Measurements from ENCODE around the gene OSTF1.

The OSTF1 gene

GRCh38 chr9:75121914-75122558 is 33.7 kb downstream of the OSTF1 start:
- Histone ChIP-seq H3K27ac (ENCODE audit: low read length) (no peak overlapping the region), H3K36me3 (ENCODE audit: control insufficient read depth, insufficient read depth, low read length) (no peaks in the 10 kb centered on the region), H3K9me3 (ENCODE audit: control insufficient read depth, insufficient read depth, low read length) (no peaks in the 10 kb centered on the region), H3K4me1 (ENCODE audit: control insufficient read depth, insufficient read depth, low read length) (no peaks in the 10 kb centered on the region), H3K27me3 (ENCODE audit: control insufficient read depth, insufficient read depth, low read length) (no peaks in the 10 kb centered on the region), H3K4me3 (ENCODE audit: low read length) (no peak overlapping the region)
- WGBS (ENCODE audit: insufficient coverage, insufficient read length) = no CpG with 5 or more reads among the region's 5 CpGs
- no peak for DNase-seq (ENCODE audit: low read depth, low spot score)

- Histone ChIP-seq H3K36me3 (ENCODE audit: control insufficient read depth, insufficient read depth, low read length) (no peaks in the 10 kb centered on the region), H3K4me1 (ENCODE audit: control insufficient read depth, insufficient read depth, low read length) (no peaks in the 10 kb centered on the region), H3K4me3 (ENCODE audit: low read length) (no peak overlapping the region), H3K27me3 (ENCODE audit: control insufficient read depth, insufficient read depth, low read length) (no peaks in the 10 kb centered on the region), H3K9me3 (ENCODE audit: control insufficient read depth, insufficient read depth, low read length) (no peaks in the 10 kb centered on the region), H3K27ac (ENCODE audit: low read length) (no peak overlapping the region)
- DNase-seq (ENCODE audit: low read depth, low spot score) = no peak
- WGBS (ENCODE audit: insufficient coverage, insufficient read length) = no CpG with 5 or more reads among the region's 10 CpGs
Measured at GRCh38 chr9:75123696-75124095, 35.4 kb downstream of the OSTF1 start.

- no peak for DNase-seq (ENCODE audit: low read depth, low spot score)
- Histone ChIP-seq H3K4me3 (ENCODE audit: low read length) (no peak overlapping the region), H3K9me3 (ENCODE audit: control insufficient read depth, insufficient read depth, low read length) (no peaks in the 10 kb centered on the region), H3K36me3 (ENCODE audit: control insufficient read depth, insufficient read depth, low read length) (no peaks in the 10 kb centered on the region), H3K27me3 (ENCODE audit: control insufficient read depth, insufficient read depth, low read length) (no peaks in the 10 kb centered on the region), H3K4me1 (ENCODE audit: control insufficient read depth, insufficient read depth, low read length) (no peaks in the 10 kb centered on the region), H3K27ac (ENCODE audit: low read length) (no peak overlapping the region)
- no CpG with 5 or more reads among the region's 2 CpGs for WGBS (ENCODE audit: insufficient coverage, insufficient read length)
Measured at GRCh38 chr9:75128535-75128934, 40.2 kb downstream of the OSTF1 start.

- Histone ChIP-seq H3K9me3 (ENCODE audit: control insufficient read depth, insufficient read depth, low read length) (no peaks in the 10 kb centered on the region), H3K36me3 (ENCODE audit: control insufficient read depth, insufficient read depth, low read length) (no peaks in the 10 kb centered on the region), H3K4me1 (ENCODE audit: control insufficient read depth, insufficient read depth, low read length) (no peaks in the 10 kb centered on the region), H3K4me3 (ENCODE audit: low read length) (no peak overlapping the region), H3K27ac (ENCODE audit: low read length) (no peak overlapping the region), H3K27me3 (ENCODE audit: control insufficient read depth, insufficient read depth, low read length) (no peaks in the 10 kb centered on the region)
- DNase-seq (ENCODE audit: low read depth, low spot score) = no peak
- no CpG with 5 or more reads among the region's 5 CpGs for WGBS (ENCODE audit: insufficient coverage, insufficient read length)
Measured at GRCh38 chr9:75130172-75130571, 41.9 kb downstream of the OSTF1 start.

GRCh38 chr9:75130621-75131230 is 42.4 kb downstream of the OSTF1 start:
- Histone ChIP-seq H3K27ac (ENCODE audit: low read length) (no peak overlapping the region), H3K27me3 (ENCODE audit: control insufficient read depth, insufficient read depth, low read length) (no peaks in the 10 kb centered on the region), H3K4me3 (ENCODE audit: low read length) (no peak overlapping the region), H3K9me3 (ENCODE audit: control insufficient read depth, insufficient read depth, low read length) (no peaks in the 10 kb centered on the region), H3K36me3 (ENCODE audit: control insufficient read depth, insufficient read depth, low read length) (no peaks in the 10 kb centered on the region), H3K4me1 (ENCODE audit: control insufficient read depth, insufficient read depth, low read length) (no peaks in the 10 kb centered on the region)
- no peak for DNase-seq (ENCODE audit: low read depth, low spot score)
- WGBS (ENCODE audit: insufficient coverage, insufficient read length) = no CpG with 5 or more reads among the region's 5 CpGs

GRCh38 chr9:75131700-75132099 is 43.4 kb downstream of the OSTF1 start:
- Histone ChIP-seq H3K9me3 (ENCODE audit: control insufficient read depth, insufficient read depth, low read length) (no peaks in the 10 kb centered on the region), H3K4me3 (ENCODE audit: low read length) (no peak overlapping the region), H3K36me3 (ENCODE audit: control insufficient read depth, insufficient read depth, low read length) (no peaks in the 10 kb centered on the region), H3K27me3 (ENCODE audit: control insufficient read depth, insufficient read depth, low read length) (no peaks in the 10 kb centered on the region), H3K4me1 (ENCODE audit: control insufficient read depth, insufficient read depth, low read length) (no peaks in the 10 kb centered on the region), H3K27ac (ENCODE audit: low read length) (no peak overlapping the region)
- DNase-seq (ENCODE audit: low read depth, low spot score) = no peak
- no CpG with 5 or more reads among the region's 3 CpGs for WGBS (ENCODE audit: insufficient coverage, insufficient read length)

GRCh38 chr9:75132244-75132643 is 43.9 kb downstream of the OSTF1 start:
- Histone ChIP-seq H3K27ac (ENCODE audit: low read length) (no peak overlapping the region), H3K27me3 (ENCODE audit: control insufficient read depth, insufficient read depth, low read length) (no peaks in the 10 kb centered on the region), H3K9me3 (ENCODE audit: control insufficient read depth, insufficient read depth, low read length) (no peaks in the 10 kb centered on the region), H3K4me1 (ENCODE audit: control insufficient read depth, insufficient read depth, low read length) (no peaks in the 10 kb centered on the region), H3K36me3 (ENCODE audit: control insufficient read depth, insufficient read depth, low read length) (no peaks in the 10 kb centered on the region), H3K4me3 (ENCODE audit: low read length) (no peak overlapping the region)
- DNase-seq (ENCODE audit: low read depth, low spot score) = no peak
- no CpG with 5 or more reads among the region's 4 CpGs for WGBS (ENCODE audit: insufficient coverage, insufficient read length)

GRCh38 chr9:75133396-75133795 is 45.1 kb downstream of the OSTF1 start:
- Histone ChIP-seq H3K27me3 (ENCODE audit: control insufficient read depth, insufficient read depth, low read length) (no peaks in the 10 kb centered on the region), H3K4me1 (ENCODE audit: control insufficient read depth, insufficient read depth, low read length) (no peaks in the 10 kb centered on the region), H3K36me3 (ENCODE audit: control insufficient read depth, insufficient read depth, low read length) (no peaks in the 10 kb centered on the region), H3K9me3 (ENCODE audit: control insufficient read depth, insufficient read depth, low read length) (no peaks in the 10 kb centered on the region), H3K4me3 (ENCODE audit: low read length) (no peak overlapping the region), H3K27ac (ENCODE audit: low read length) (no peak overlapping the region)
- no peak for DNase-seq (ENCODE audit: low read depth, low spot score)
- WGBS (ENCODE audit: insufficient coverage, insufficient read length) = no CpG with 5 or more reads among the region's 3 CpGs

- Histone ChIP-seq H3K27ac (ENCODE audit: low read length) (no peak overlapping the region), H3K36me3 (ENCODE audit: control insufficient read depth, insufficient read depth, low read length) (no peaks in the 10 kb centered on the region), H3K4me3 (ENCODE audit: low read length) (no peak overlapping the region), H3K9me3 (ENCODE audit: control insufficient read depth, insufficient read depth, low read length) (no peaks in the 10 kb centered on the region), H3K27me3 (ENCODE audit: control insufficient read depth, insufficient read depth, low read length) (no peaks in the 10 kb centered on the region), H3K4me1 (ENCODE audit: control insufficient read depth, insufficient read depth, low read length) (no peaks in the 10 kb centered on the region)
- DNase-seq (ENCODE audit: low read depth, low spot score) = no peak
- no CpG with 5 or more reads among the region's 2 CpGs for WGBS (ENCODE audit: insufficient coverage, insufficient read length)
Measured at GRCh38 chr9:75134495-75134894, 46.2 kb downstream of the OSTF1 start.

- H3K27me3 ChIP-seq (ENCODE audit: control insufficient read depth, insufficient read depth, low read length) = no peaks in the 10 kb centered on the region
- no peaks in the 10 kb centered on the region for H3K4me1 ChIP-seq (ENCODE audit: control insufficient read depth, insufficient read depth, low read length)
- no peaks in the 10 kb centered on the region for H3K9me3 ChIP-seq (ENCODE audit: control insufficient read depth, insufficient read depth, low read length)
- no peak for DNase-seq (ENCODE audit: low read depth, low spot score)
- H3K4me3 ChIP-seq (ENCODE audit: low read length) = no peak overlapping the region
- no CpG with 5 or more reads among the region's 1 CpG for WGBS (ENCODE audit: insufficient coverage, insufficient read length)
- no peaks in the 10 kb centered on the region for H3K36me3 ChIP-seq (ENCODE audit: control insufficient read depth, insufficient read depth, low read length)
- H3K27ac ChIP-seq (ENCODE audit: low read length) = no peak overlapping the region
Measured at GRCh38 chr9:75138260-75139040, 50.1 kb downstream of the OSTF1 start.

All from iPS DF 6.9 (cell line).